Stimulated activated CD4-positive, alpha-beta T cell treated with anti-CD3 and anti-CD28 coated beads, Interleukin-4, amount 100 ng/mL, for 24 hours (primary cell): Measurements from ENCODE around the gene PEX1.
"Not testable (repeated sequence)": the region's sequence is repeated elsewhere in the genome, so short reads cannot be mapped to it uniquely, and the experiment has no call there.

Source experiments
- DNase-seq: peaks from one replicate; pipeline ENCODE4 v3.0.0-alpha.2; 2020

PEX1 gene

GRCh38 chr7:92503767-92504166 lies 24.6 kb downstream of the PEX1 start:
- DNase-seq = no peak

- no peak for DNase-seq
Observed at GRCh38 chr7:92498557-92498956, 29.8 kb downstream of the PEX1 start.

GRCh38 chr7:92496876-92497275 lies 31.4 kb downstream of the PEX1 start:
- no peak for DNase-seq

GRCh38 chr7:92489634-92490033 lies 38.7 kb downstream of the PEX1 start:
- DNase-seq = no peak

GRCh38 chr7:92487804-92488203 lies 40.5 kb downstream of the PEX1 start:
- DNase-seq = no peak

- no peak for DNase-seq
Observed at GRCh38 chr7:92485974-92486373, 42.3 kb downstream of the PEX1 start.

- no peak for DNase-seq
Observed at GRCh38 chr7:92485267-92485892, 42.9 kb downstream of the PEX1 start.

GRCh38 chr7:92484226-92484625 lies 44.1 kb downstream of the PEX1 start:
- not testable (repeated sequence) for DNase-seq

GRCh38 chr7:92483624-92484023 lies 44.7 kb downstream of the PEX1 start:
- not testable (repeated sequence) for DNase-seq

GRCh38 chr7:92479146-92479545 lies 49.2 kb downstream of the PEX1 start:
- DNase-seq = not testable (repeated sequence)

- DNase-seq = no peak
Observed at GRCh38 chr7:92478711-92479110, 49.6 kb downstream of the PEX1 start.

GRCh38 chr7:92478095-92478494 lies 50.2 kb downstream of the PEX1 start:
- no peak for DNase-seq

- not testable (repeated sequence) for DNase-seq
Observed at GRCh38 chr7:92477681-92478080, 50.6 kb downstream of the PEX1 start, which contains the start of gene ERVW-1. TSS of gene ERVW-1 (minus strand) at chr7:92477946. CDS start at chr7:92470381, 7,565 bp downstream.

GRCh38 chr7:92475851-92476590 lies 52.3 kb downstream of the PEX1 start:
- not testable (repeated sequence) for DNase-seq

- not testable (repeated sequence) for DNase-seq
Observed at GRCh38 chr7:92475261-92475770, 53.0 kb downstream of the PEX1 start.

GRCh38 chr7:92473989-92474388 lies 54.3 kb downstream of the PEX1 start:
- not testable (repeated sequence) for DNase-seq

- DNase-seq = not testable (repeated sequence)
Observed at GRCh38 chr7:92468589-92468988, 59.7 kb downstream of the PEX1 start.

- DNase-seq = no peak
Observed at GRCh38 chr7:92466682-92467081, 61.6 kb downstream of the PEX1 start.

- DNase-seq = no peak
Observed at GRCh38 chr7:92464515-92464914, 63.8 kb downstream of the PEX1 start.

- DNase-seq = no peak
Observed at GRCh38 chr7:92462560-92462959, 65.8 kb downstream of the PEX1 start.

- DNase-seq = peak; percentile 18
Observed at GRCh38 chr7:92461027-92462003, 67.0 kb downstream of the PEX1 start.

- DNase-seq = no peak
Observed at GRCh38 chr7:92460510-92460909, 67.8 kb downstream of the PEX1 start.

- no peak for DNase-seq
Observed at GRCh38 chr7:92460109-92460508, 68.2 kb downstream of the PEX1 start.
